ENCODE data around the gene ZC3HAV1.

Gene ZC3HAV1

DNA sequence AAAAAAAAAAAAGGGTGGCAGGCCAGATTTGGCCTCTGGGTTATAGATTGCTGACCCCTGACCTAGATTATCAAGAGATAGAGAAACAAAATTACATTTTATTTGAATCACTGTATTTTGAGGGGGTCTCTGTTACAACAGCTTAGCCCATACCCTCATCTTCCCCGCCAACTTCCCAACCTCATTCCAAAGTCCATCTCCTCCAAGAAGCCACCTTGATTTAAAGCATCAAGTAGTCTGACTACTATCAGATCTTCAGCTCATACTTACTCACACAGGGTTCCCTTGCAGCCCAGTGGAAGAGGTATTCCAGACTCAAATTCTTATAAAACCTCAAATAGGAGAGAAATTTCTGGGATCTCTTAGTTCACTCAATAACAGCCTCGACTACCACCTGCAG, 20.4 kb downstream of the ZC3HAV1 start:
- H3K4me3 ChIP-seq (ENCODE audit: low read depth, low read length) = no peak overlapping the region
- peaks cover 0 to 55% of the 10 kb centered on the region in 2 experiments; a peak in 2 of 3 replicates for H3K36me3 ChIP-seq (ENCODE audit: control insufficient read depth in 2 of 2, insufficient read depth in 1 of 2, low read length in 2 of 2)
- H3K27ac ChIP-seq (ENCODE audit: extremely low read depth, low read depth, low read length) = no peak overlapping the region
- H3K4me1 ChIP-seq (ENCODE audit: control insufficient read depth, insufficient read depth, low read length) = no peaks in the 10 kb centered on the region
- H3K9me3 ChIP-seq (ENCODE audit: control insufficient read depth, insufficient read depth, low read depth, low read length) = no peaks in the 10 kb centered on the region
- ChIA-PET POLR2A (no interaction called here), CTCF (no interaction called here)
- TF ChIP-seq ZNF302 (tag by site-specific recombination; IDR thresholded peaks at IDR 0.05; ENCODE audit: low read depth) = no peak
- TF ChIP-seq ZNF658 (tag by site-specific recombination; IDR thresholded peaks at IDR 0.05) = no peak
- no peak for TF ChIP-seq ZNF10 (tag by site-specific recombination; IDR thresholded peaks at IDR 0.05)
- no peak for TF ChIP-seq KLF16 (tag by site-specific recombination; IDR thresholded peaks at IDR 0.05)
- no peak for TF ChIP-seq ZBTB21 (tag by site-specific recombination; IDR thresholded peaks at IDR 0.05)
- no peak for TF ChIP-seq ZBTB17 (tag by site-specific recombination; IDR thresholded peaks at IDR 0.05)
- TF ChIP-seq ZNF514 (tag by site-specific recombination; IDR thresholded peaks at IDR 0.05) = no peak
- TF ChIP-seq, protein P1, sequence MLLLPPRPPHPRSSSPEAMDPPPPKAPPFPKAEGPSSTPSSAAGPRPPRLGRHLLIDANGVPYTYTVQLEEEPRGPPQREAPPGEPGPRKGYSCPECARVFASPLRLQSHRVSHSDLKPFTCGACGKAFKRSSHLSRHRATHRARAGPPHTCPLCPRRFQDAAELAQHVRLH (tag by site-specific recombination; IDR thresholded peaks at IDR 0.05) = no peak
- no peak for TF ChIP-seq ZNF529 (tag by site-specific recombination; IDR thresholded peaks at IDR 0.05; ENCODE audit: insufficient replicate concordance)
- TF ChIP-seq, protein P2, sequence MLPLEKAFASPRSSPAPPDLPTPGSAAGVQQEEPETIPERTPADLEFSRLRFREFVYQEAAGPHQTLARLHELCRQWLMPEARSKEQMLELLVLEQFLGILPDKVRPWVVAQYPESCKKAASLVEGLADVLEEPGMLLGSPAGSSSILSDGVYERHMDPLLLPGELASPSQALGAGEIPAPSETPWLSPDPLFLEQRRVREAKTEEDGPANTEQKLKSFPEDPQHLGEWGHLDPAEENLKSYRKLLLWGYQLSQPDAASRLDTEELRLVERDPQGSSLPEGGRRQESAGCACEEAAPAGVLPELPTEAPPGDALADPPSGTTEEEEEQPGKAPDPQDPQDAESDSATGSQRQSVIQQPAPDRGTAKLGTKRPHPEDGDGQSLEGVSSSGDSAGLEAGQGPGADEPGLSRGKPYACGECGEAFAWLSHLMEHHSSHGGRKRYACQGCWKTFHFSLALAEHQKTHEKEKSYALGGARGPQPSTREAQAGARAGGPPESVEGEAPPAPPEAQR (tag by site-specific recombination; IDR thresholded peaks at IDR 0.05) = no peak
- no peak for TF ChIP-seq ZNF510 (tag by site-specific recombination; IDR thresholded peaks at IDR 0.05; ENCODE audit: insufficient replicate concordance)
- TF ChIP-seq ZNF624 (tag by site-specific recombination; IDR thresholded peaks at IDR 0.05) = no peak
- TF ChIP-seq, protein P3, sequence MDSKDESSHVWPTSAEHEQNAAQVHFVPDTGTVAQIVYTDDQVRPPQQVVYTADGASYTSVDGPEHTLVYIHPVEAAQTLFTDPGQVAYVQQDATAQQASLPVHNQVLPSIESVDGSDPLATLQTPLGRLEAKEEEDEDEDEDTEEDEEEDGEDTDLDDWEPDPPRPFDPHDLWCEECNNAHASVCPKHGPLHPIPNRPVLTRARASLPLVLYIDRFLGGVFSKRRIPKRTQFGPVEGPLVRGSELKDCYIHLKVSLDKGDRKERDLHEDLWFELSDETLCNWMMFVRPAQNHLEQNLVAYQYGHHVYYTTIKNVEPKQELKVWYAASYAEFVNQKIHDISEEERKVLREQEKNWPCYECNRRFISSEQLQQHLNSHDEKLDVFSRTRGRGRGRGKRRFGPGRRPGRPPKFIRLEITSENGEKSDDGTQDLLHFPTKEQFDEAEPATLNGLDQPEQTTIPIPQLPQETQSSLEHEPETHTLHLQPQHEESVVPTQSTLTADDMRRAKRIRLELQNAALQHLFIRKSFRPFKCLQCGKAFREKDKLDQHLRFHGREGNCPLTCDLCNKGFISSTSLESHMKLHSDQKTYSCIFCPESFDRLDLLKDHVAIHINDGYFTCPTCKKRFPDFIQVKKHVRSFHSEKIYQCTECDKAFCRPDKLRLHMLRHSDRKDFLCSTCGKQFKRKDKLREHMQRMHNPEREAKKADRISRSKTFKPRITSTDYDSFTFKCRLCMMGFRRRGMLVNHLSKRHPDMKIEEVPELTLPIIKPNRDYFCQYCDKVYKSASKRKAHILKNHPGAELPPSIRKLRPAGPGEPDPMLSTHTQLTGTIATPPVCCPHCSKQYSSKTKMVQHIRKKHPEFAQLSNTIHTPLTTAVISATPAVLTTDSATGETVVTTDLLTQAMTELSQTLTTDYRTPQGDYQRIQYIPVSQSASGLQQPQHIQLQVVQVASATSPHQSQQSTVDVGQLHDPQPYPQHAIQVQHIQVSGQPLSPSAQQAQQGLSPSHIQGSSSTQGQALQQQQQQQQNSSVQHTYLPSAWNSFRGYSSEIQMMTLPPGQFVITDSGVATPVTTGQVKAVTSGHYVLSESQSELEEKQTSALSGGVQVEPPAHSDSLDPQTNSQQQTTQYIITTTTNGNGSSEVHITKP (tag by site-specific recombination; IDR thresholded peaks at IDR 0.05) = no peak
- TF ChIP-seq, protein P4, sequence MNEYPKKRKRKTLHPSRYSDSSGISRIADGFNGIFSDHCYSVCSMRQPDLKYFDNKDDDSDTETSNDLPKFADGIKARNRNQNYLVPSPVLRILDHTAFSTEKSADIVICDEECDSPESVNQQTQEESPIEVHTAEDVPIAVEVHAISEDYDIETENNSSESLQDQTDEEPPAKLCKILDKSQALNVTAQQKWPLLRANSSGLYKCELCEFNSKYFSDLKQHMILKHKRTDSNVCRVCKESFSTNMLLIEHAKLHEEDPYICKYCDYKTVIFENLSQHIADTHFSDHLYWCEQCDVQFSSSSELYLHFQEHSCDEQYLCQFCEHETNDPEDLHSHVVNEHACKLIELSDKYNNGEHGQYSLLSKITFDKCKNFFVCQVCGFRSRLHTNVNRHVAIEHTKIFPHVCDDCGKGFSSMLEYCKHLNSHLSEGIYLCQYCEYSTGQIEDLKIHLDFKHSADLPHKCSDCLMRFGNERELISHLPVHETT (tag by site-specific recombination; IDR thresholded peaks at IDR 0.05) = no peak
- no peak for TF ChIP-seq ZNF664 (tag by site-specific recombination; IDR thresholded peaks at IDR 0.05)
- TF ChIP-seq, protein P5, sequence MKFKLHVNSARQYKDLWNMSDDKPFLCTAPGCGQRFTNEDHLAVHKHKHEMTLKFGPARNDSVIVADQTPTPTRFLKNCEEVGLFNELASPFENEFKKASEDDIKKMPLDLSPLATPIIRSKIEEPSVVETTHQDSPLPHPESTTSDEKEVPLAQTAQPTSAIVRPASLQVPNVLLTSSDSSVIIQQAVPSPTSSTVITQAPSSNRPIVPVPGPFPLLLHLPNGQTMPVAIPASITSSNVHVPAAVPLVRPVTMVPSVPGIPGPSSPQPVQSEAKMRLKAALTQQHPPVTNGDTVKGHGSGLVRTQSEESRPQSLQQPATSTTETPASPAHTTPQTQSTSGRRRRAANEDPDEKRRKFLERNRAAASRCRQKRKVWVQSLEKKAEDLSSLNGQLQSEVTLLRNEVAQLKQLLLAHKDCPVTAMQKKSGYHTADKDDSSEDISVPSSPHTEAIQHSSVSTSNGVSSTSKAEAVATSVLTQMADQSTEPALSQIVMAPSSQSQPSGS (tag by site-specific recombination; IDR thresholded peaks at IDR 0.05; ENCODE audit: low read depth) = no peak
- TF ChIP-seq ZNF175 (tag by site-specific recombination; IDR thresholded peaks at IDR 0.05) = no peak
- no peak for TF ChIP-seq ZBTB1 (tag by site-specific recombination; IDR thresholded peaks at IDR 0.05)
- no peak for TF ChIP-seq ZNF335 (tag by site-specific recombination; conservative IDR thresholded peaks at IDR 0.05)
- TF ChIP-seq, protein P6, sequence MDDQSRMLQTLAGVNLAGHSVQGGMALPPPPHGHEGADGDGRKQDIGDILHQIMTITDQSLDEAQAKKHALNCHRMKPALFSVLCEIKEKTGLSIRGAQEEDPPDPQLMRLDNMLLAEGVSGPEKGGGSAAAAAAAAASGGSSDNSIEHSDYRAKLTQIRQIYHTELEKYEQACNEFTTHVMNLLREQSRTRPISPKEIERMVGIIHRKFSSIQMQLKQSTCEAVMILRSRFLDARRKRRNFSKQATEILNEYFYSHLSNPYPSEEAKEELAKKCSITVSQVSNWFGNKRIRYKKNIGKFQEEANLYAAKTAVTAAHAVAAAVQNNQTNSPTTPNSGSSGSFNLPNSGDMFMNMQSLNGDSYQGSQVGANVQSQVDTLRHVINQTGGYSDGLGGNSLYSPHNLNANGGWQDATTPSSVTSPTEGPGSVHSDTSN (CRISPR knock-in tag; IDR thresholded peaks at IDR 0.05) = no peak

All from HEK293 (cell line).